Nucleus accumbens (tissue), 56 donors: ENCODE results near the gene MYO15B.

Source experiments
- DNase-seq, 56 donors: peaks; one replicate each; lab custom pipeline; 2025; lab: John Stamatoyannopoulos, UW

Gene MYO15B

DNA sequence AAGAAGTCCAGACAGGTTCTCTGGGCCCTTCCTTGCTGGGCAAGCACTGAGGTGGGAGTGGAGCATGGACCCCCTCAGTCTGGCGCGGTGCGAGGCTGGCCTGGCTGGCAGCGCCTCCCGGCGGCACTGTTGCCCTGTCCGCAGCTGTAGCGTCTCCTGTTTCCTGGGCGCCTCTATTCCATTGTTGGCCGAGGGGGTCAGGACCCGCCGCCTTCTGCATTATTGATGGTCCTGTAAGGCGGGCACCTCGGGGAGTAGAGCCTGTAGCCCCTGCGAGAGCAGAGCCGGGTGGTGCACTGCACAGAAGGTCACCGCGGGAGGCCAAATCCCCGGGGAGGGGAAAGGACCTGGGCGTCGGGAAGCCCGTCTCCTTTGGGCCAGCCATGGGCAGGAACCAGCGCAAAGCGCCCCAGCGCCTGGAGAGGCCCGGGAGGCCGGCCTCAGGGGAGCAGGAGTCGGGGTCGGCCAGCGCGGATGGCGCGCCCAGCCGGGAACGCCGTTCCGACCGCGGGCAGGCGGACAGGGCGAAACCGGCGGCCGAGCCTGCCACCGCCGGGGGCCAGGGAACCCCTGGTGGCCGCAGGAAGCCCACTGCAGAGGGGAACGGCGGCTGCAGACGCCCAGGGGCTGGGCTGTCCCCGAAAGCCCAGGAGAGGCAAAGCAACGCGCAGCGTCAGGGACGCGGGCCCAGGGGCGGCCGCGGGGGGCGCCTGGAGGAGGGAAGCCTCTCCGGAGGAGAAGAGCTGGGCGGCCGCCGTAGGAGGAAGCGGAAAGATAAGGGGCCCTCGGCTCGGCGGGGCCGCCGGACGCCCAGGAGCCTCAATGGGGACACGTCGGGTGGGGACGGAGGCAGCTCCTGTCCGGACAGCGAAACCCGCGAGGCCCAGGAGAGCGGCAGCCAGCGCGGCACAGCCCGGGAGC lies at the start of gene MYO15B:
Gene MYO15B, plus strand, starts transcription at position 126 of the 921 bp plus-strand sequence. Its CDS starts 258 bp downstream, at position 384.
- peak in 37 of 56 donors; percentile 13 to 77 (median 40) for DNase-seq

DNA sequence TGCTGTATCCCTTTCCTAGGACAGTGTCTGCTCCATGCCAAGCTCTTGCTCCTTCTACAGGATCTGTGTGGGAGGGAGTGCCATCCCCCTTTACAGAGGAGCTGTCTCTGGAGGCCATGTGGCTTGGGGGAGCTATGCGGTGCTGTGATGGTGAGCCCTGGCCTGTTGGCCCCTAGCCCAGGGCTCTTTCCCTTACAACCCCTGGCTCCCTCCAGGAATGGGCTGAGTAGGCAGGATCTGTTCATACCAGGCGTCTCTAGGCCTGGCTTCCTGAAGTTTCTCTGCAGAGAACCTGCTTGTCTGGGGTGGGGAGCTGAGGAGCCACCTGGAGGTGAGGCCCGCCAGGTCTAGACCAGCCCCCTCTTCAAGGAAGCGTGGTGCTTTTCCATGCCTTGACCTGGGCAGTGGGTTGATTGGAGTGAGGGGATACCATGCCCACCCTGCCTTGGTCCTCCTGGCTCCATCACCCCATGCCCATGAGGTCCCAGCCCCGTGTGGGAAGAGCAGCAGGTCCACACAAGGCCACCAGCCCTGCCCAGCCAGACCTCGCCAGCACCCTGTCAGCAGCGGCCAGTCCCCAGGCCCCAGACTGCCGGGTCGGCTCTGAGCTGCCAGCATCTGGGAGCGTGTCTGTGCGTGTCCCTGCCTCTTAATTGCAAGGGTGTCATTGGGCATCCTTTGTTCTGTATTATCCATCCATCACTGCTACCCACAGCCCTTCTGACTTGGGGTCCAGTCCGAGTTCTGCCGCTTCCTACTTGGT lies 47.5 kb upstream of the MYO15B start:
- DNase-seq = no peak

DNA sequence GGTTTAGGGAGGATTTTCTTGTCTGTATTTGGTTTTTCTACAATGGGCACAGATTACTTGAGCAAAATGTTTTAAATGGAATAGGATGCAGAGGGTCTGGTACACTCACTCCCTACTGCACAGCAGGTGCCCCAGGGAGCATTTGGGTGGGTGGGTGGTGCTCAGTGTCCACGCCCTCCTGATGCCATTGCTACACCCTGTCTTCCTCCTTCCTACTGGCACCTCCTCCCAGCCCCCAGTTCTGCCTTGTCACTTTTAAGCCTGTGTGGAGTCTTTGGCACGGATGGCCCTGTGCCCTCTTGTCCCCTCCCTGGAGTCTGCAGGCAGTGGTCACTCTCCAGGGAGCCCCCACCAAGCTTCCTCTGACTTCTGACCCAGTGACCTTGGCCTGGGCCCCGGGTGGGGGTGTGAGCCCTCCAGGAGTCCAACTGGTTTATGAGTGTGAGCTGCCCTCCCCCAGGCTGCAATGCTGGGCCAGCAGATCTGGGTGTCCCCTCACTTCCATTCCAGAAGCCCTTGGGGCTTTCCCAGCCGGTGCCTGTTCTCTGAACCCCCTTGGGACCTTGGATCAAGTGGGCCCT lies 46.6 kb upstream of the MYO15B start:
- DNase-seq = no peak

DNA sequence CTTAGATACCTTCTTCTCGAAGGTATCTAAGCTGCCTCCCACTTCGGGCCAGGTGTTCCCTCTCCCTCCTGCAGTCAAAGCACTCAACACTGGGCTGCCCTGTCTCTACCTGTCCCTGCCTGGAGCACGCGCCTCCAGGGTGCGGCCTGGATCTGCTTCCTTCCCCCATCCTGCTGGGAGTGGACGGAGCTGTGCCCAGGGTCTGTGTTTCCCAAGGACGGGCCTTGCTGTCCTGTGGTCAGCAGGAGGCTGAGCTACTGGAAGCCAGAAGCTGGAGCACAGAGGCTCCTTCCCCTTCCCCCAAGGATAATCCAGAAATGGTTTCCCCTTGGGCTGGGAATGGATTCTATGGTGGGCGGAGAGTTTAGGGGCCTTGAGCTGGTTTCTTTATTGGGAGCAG lies 45.4 kb upstream of the MYO15B start:
- no peak for DNase-seq

DNA sequence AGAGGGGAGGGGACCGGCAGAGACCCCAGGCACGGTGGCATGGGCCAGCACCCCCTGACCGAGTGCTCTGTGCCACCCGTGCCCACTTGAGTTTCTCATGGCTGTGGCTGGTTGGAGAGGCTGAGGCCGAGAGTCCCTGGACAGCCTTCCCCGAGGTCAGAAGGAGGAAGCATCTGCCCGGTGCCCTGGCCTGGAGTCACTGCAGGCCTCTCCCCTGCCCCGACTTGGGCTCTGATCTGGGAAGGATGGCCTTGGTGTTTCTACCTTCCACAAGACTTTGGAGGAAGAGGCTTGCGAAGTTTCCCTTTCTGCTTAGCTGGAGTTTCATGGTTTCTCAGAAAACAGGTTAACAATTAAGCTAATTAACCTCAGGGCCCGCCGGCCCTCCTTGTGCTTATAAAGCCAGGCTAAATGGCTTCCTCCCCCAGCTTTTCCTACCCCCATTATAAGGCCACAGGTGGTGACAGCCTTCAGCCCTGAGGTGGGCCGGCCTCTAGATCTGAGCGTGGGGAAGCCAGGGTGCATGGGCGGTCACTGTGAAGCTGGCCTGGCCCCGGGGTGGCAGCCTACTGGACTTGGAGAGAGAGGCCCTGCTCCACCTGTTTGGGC lies 44.8 kb upstream of the MYO15B start:
- DNase-seq = no peak

DNA sequence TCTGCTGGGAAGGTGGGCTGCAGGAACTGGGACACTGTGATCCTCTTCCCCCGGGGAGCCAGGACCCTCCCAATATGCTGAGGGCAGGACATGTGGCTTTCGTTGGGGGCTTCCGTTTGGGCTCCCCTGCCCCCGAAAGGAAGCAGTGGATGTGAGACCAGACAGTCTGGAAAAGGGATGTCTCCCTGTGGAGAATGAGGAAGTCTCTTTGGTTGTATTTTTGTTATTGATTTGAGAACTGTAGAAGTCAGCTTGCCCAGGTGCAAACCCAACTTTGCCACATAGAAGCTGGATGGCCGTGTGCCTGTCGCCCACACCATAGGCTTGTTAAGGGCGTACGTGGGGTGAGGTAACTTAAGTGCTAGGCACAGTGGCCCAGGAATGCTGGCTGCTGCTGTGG lies 43.4 kb upstream of the MYO15B start:
- DNase-seq = no peak

DNA sequence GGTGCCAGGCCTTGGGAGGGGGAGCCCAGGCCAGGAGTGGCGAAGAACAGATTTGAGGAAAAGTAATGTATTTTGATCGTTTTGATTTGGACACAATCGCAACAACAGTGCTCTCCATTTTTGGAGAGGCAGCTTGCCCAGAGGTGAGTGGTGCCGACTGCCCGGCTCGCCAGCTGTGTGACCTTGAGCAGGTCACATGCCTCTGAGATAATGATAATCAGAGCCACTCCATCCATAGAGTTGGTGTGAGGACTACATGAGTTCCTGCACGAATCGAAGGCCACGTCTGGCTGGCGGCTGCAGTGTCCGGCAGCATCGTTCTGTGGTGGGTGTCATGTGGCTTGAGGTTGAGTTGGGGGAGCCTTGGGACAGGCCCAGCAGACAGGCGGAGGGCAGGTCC lies 41.4 kb upstream of the MYO15B start:
- DNase-seq = no peak

DNA sequence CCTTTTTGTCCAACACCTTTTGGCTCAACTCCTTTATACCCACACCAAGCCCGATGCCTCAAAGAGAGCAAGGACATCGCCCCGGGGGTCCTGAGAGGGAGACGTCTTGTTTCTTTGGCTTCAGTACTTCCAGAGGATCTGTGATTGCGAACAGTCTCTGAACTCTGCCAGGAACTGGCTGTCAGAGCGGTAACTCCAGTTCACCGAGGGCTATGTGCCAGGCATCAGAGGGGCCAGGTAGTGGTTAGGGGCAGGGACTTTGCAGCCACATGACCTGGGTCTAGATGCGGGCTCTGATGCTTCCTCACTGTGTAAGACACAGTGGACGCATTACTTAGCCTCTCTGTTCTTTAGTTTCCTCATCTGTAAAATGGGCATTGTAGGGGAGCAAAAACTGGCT lies 40.5 kb upstream of the MYO15B start:
- DNase-seq = no peak

DNA sequence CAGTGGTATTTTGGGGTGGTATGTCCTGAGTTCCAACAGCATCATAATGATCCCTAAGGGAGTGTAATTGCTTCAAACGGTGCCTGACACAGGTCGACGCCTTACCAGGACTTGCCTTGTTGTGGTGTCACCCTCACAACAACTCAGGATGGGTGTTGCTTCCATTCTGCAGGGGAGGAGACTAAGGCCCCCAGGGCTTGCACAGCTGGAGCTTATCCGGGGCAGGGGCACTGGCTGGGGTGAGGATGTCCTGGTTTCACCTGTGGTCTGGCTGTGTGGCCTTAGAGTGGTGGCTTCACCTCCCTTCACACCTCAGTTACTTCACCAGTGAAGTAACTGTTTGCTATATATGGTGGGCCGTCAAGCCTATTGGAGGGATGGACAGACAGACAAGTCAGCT lies 38.8 kb upstream of the MYO15B start:
- no peak for DNase-seq

DNA sequence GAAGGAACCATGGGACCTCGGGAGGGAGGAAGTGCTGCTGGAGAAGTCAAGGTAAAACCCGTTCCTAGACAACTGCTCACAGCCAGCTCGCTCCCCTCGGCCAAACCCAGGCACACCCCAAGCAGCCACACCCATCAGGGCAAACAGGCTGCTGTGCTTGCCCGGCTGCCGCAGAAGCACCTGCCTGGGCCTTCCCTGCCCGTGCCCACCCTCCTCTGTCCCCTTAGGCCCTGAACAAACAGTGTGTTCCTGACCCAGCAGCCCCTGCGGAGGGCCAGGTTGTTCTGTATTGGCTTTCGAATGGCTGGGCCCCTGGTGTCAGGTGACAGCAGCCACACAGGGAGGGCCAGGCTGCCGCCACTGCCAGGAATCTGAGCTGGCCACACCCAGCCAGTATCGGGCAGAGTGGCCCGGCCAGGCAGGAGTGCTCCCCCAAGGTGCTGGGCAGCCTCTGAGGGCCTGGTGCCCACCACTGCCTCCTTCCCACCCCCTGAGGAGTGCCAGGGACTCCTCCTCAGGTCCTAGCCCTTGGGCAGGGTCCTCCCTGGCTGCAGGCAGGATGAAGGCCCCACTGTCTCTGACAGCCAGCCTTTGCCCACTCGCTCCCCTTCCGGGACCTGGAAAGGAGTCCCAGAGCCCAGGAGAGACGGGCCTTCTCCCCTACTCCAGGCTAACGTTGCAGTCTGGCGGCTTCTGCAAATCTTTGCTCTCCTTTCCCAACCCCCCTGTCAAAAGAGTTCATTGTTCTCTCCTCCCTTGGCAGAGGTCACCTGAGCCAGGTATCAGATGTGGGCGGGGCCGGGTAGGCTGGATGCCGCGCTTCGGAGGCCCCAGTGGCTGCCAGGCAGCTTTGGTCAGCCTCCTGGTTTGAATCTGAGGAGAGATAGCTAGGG lies 38.1 kb upstream of the MYO15B start:
- DNase-seq = no peak

DNA sequence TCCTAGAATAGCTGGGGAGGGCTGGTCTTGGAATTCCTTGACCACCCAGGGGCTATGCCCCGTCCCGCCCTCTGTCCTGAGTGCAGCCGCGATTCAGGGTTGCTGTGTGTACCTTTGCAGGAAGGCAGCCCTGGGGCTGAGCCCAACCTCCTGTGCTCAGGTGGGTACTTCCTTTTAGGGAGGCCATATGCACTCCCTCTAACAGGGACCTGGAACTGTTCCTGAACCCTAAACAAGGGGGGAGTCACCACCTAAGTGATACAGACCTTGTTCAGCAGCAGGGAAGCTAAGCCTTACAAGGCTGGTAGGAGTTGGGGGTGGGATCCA lies 37.5 kb upstream of the MYO15B start:
- DNase-seq = no peak

DNA sequence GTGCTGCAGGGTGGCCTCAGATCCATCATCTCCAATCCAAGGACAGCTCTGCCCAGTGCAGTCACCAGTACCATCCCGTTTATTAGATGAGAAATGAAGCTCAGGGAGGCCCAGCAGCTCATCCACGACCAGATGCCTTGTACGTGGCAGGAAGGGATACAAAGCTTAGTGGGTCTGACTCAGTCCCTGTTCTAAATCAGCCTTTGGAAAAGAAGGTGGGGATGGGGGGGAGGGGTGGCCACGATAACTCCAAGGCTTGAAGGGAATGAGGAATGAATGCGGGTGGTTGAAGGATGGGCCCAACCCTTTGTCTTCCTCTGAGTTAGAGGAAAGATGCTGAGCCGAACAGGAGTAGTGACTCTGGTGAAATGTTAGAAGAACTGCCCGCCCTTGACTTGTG lies 36.3 kb upstream of the MYO15B start:
- no peak for DNase-seq

DNA sequence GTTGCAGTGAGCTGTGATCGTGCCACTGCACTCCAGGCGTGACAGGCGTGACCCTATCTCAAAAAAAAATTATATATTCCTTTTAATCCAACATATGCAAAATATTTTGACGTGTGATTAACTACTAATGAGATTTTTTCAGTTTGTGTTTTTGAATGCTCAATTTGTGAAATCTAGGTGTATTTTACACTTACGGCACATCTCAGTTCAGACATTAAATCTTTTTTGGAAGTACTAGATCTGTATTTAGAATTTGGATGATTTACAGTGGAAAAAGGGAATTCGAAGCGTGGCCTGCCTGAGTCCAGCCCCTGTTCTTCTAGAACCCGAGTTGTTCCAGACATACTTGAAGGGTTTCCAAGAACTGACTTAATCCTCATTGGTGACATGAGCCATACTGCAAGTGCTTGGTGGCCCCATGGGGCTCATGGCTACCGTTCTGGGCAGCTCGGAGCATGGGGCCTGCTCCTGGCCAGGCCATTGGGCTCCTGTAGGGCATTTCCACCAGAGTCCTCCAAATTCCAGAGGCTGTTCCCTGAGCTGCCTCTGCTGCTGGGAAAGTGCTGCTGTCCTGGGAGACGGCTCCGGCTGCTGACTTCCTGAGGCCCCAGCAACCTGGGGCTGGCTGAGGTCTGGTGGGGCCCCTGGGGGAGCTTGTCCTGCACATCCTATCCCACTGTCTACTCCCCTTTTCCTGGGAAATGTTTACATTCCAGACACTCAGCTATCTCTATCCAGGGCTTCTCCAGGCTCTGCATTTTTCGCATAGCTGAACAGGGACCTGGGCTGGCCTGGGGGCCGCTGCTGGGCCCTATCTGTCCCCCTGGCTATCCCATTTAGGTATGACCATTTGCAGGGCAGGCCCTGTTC lies 34.9 kb upstream of the MYO15B start:
- DNase-seq = no peak

DNA sequence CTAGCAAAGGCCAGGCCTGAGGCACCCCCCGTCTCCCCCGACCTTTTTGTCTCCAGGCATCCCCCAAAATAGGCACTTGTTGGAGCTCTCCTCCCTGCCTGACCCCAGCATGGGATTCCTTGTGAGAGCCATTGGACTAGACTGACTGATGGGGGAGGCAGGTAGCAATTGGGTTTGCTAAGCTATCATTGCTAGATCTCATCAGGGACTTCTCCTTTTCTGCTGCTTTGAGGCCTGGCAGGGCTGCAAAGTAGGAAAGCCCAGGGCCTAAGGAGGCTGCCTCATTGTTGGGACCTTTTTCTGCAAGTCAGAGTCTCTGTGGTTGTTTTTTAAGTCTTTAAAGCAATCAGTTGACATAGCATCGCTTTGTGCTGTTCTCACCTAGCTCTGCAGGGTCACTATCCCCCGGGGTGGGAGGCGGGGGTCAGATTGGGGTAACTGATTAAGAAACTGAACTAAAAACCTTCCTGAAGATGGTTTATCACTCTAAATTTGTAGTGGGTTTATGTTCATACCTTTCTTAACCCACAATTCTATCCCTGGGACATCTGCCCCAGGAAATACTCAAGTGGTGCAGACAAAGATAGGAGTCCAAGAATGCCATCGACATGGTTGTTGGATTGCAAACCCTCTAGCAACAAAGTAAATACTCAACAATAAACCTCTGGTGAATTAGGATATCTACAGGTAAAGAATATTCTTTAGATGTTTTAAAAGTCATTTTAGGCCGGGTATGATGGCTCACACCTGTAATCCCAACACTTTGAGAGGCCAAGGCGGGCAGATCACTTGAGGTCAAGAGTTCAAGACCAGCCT lies 34.1 kb upstream of the MYO15B start:
- DNase-seq = no peak

DNA sequence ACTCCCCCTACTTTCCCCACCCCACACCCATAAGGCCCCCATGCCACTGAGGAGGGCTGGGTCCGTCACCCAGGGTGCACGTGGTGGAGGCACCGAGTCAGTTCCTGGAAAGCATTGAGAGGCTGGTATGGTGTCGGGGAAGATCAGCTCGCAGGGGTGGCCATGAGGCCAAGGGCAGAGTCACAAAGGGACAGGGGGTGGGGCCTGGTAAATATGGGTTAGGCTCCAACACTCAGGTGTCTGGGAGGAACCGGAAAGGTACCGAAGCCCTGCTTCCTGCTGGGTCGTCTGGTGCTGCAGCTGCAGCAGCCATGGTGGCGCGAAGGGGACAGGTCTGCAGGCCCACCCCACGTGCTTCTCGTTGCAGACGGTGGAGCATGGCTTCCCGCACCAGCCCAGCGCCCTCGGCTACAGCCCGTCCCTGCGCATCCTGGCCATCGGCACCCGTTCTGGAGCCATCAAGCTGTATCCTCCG lies 31.9 kb upstream of the MYO15B start:
- DNase-seq = no peak

DNA sequence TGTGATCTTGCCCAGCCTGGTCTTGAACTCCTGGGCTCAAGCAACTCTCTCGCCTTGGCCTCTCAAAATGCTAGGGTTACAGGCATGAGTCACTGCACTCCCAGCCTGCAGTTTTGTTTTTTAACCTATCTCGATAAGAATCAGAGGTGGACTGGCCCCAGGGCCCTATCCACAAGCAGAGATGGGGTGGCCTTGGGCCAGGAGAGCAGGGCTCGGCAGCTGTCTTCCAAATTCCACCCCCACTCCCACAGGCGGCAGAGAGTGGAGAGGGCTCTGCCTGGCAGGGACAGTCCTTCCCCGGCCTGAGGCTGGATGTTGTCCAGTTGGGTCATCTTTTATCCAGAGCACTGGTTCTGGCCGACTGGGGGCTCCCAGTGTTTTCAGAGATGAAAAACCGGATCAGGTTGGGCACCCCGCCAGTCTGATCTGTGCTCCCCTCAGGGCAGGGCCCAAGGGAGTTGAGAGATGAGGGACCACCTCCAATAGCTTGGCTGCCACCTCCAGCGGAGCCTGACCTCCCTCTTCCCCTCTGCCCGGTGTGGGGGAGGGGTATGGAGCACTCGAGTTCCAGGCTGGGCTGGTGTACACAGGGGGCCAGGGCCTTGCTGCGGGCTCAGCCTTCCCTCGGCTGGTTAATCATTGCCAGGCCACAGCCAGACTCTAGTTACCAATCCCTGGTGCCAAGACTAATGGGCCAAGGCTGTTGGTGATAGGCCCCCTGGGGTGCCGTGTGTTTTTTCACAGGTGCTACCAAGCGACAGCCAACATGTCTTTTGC lies 30.3 kb upstream of the MYO15B start:
- peak in 52 of 56 donors; percentile 22 to 89 (median 68) for DNase-seq
